ENCODE results near the gene DTNB.
"Not testable (repeated sequence)": the region's sequence is repeated elsewhere in the genome, so short reads cannot be mapped to it uniquely, and the experiment has no call there.

Gene DTNB

DNA sequence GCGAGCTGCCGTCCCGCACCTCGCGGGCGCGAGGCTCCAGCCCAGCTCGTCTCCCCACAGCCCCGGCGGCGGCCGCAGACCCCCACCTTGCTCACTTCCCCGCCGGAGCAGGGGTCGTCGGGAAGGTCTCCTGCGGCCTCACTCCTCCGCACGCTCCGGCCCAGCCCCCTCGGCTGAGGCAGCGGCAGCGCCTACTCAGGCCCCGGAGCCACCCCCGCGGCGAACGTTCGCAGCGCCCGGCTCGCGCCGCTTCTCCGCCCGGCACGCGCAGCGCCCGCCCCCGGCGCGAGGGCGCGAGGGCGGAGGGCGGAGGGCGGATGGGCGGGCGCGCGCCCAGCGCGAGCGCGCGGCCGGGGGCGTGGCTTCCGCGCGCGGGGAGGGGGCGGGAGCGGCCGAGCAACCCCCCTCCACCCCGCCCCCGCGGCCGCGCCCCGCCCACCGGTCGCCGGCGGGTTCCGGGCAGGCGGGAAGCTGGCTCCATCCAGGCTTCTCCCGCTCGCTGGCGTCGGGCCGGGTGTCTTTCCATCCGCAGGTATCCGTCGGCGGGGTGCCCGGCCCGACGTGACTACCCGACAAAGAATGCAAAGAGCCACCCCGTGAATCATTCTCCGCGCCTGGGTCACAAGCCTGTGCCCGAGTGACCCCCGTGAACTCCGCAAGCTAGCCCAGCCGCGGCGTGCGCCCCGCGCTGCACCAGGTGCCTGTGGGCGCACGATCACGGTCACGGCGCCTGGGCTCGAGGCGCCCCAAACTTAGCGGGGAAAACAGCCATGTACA lies at the start of gene DTNB:
TSS of gene DTNB (minus strand) at position 278 of the 777 bp plus-strand sequence. CDS start 20,917 bp downstream, outside the sequence.
- DNase-seq: peak; percentile 72

DNA sequence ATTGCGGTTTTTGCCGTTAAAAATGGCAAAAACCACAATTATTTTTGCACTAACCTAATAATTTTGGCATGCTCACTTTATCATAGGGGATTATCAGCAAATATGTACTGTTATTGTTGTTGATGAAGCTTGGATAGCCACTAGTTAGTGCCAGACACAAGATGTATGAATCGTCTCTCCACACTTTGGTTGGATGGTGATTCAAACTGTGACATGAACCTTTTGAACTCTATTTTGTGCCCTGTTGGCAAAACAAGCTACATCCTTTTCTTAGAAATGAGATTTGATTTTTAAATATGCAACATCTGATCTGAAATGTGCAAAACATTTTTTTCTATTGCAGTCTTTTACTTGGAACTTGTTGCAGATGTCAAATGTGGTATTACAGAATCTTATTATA lies 48.8 kb upstream of the DTNB start:
- no peak for DNase-seq

DNA sequence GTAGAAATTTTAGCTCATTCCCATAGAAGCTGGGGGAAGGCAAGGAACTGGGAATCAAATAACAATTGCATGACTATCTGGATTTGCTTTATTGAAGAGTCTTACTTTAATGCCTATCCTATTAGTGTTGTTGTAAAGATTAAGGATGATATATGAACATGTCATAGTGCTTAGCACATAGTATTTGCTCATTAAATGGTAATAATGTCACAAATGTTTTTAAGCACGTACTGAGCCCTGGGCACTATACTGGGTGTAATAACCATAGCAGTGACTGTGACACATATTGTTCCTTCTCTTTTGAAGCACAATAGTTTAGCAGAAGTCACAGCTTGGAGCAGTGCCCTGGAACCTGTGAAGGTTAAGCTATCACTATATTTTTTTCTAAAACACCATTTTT lies 47.2 kb upstream of the DTNB start:
- DNase-seq: no peak

DNA sequence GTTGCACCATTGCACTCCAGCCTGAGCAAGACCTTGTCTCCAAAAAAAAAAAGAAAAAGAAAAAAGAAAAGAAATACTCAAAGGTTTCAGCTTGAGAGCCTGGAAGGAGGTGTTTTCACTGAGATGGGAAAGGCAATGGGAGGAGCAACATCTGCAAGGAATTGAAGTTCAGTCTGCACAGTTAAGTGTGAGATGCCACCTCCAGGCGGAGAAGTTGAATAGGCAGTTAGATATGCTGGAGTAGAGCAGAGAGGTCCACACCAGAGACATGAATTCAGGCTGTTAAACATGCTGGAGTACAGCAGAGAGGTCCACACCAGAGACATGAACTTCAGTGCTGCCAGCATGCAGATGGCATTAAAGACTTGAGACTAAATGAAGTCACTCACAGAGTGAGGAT lies 41.4 kb upstream of the DTNB start:
- DNase-seq: peak; percentile 26

DNA sequence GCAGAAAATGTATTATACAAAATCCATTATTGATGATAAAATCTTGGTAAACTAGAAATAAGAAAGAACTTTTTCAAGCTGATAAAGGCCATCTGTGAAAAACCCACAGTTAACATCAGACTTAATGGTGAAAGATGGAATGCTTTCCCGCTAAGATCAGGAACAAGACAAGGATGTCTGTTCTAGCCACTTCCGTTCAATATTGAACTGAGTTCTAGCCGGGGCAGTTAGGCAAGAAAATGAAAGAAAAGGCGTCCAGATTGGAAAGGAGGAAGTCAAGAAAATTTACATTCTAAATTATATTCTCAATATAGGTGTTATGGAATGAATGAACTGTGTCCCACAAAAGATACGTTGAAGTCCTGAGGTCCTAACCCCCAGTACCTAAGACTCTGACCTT lies 39.1 kb upstream of the DTNB start:
- DNase-seq: no peak

DNA sequence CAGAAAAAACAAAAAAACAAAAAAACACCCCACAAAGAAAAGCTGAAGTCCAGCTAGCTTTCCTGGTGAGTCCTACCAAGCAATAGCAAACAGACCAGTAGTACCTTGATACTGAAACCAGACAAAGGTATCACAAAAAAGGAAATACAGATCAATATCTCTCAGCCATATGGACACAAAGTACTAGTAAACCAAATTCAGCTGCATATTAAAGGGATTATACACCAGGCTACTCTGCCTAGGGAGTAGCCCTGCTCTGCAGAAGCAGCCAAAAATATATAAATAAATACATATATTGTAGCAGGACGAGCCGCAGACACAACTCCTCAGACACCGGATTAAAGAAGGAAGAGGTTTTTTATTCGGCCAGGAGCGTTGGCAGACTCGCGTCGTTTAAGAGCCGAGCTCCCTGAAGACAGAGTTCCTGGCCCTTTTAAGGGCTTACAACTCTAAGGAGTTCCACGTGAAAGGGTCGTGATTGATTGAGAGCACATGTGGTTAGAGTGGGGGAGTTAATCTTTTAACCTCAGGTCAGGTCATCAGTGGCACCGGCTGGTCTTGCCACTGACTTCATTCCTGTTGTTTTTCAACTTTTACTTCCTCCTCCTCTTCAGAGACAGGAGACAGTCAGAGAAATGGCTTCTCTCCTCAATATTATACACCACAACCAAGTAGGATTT lies 38.4 kb upstream of the DTNB start:
- DNase-seq: no peak

DNA sequence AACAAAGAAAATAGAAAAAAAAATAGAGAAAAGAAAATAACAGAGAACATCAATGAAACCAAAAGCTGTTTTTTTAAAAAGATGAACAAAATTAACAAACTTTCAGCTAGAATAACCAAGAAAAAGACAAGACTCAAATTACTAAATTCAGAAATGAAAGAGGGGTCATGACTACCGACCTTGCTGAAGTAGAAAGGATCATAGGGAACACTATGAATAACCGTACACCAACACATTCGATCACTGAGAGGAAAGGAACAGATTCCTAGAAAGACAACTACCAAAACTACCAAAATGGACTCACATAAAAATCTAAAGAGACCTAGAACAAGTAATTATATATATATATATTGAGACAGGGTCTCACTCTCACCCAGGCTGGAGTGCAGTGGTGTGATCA lies 37.4 kb upstream of the DTNB start:
- no peak for DNase-seq

DNA sequence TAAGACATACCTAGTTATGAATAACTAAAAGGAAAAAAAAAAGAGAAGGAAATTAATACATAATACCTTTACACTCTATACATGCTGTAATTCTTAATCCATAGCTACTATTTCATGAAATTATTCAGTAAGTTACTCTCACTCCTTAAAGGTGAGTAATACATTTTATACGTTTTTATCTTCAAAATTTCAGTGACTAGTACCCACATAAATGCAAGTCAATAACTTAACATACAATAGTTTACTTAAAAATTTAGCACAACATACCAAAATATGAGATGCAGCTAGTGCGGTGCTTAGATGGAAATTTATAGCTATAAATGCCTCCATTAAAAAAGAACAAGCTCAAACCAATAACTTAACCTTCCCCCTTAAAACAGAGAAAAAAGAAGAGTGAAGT lies 36.0 kb upstream of the DTNB start:
- DNase-seq: no peak

DNA sequence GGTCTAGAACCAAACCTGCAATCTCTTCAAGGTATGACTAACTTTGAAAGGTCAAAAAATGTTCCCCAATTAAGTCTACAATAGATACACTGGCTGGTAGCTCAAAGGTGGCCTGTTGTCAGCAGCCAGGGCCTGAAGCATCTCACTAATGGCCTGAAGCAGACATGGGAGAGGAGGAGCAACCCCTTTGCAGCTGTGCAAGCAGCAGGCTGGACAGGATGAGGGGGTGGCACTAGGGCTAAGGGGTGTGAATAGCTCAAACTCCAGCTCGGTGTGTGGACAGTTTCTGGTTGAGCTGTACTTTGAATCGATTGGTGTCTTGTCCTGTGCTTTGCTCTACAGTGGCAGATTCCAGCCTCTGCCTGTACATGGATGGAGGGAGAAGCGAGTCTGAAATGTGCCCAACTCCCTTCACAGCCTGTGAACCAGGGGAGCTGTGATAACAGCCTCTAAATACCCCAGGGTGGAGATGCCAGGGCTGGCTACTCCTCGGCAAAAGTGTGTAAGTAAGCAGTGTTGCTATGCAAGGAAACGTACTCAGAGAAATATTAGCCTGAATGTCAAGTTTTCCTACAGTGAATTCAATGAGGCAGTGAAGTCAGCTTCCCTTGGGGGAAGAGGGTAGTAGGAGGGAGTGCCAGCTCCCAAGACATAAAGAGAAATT lies 34.7 kb upstream of the DTNB start:
- DNase-seq: no peak

DNA sequence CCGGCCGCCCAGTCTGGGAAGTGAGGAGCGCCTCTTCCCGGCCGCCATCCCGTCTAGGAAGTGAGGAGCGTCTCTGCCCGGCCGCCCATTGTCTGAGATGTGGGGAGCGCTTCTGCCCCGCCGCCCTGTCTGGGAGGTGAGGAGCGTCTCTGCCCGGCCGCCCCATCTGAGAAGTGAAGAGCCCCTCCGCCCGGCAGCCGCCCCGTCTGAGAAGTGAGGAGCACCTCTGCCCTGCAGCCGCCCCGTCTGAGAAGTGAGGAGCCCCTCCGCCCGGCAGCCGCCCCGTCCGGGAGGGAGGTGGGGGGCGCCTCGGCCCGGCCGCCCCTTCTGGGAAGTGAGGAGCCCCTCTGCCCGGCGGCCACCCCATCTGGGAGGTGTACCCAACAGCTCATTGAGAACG lies 32.2 kb upstream of the DTNB start:
- DNase-seq: not testable (repeated sequence)

DNA sequence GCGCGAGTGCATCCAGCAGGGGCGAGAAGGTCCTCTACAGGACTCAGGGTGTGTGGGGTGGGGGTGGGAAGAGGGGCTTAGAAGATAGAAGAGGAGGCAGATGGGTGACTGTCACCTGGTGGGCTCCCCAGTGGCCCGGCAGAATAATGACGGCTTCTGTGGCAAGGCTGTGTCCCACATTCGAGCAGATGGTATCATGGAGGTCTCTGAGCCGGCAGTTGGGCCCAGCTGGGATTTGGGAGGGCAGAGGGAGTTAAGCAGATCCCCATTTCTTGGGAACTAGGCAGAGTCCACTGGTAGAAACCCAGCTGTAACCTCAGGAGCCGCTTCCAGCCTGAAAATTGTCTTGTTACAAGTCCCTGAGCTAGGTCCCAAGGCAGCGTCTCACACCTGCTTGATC lies 28.4 kb upstream of the DTNB start:
- DNase-seq: peak; percentile 68

DNA sequence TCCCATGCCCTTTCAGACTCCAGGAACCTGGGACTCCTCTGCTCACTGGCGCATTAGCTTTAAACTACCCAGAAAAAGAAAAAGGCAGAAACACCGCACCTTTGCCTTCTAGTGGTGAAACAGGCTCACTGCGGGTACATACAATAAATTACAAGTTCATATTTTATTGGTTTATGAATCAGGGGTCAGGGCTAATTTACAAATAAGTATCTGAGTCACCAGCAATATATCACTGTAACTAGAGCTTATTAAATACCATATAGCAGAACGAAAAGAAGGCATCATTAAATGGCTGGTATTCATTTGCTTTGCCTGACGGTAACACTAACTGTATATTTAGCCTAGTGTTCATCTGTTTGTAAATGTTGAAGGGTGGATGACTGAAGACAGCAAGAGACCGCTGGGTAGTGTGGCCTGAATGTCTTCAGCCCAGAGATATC lies 26.9 kb upstream of the DTNB start:
- DNase-seq: peak; percentile 62

DNA sequence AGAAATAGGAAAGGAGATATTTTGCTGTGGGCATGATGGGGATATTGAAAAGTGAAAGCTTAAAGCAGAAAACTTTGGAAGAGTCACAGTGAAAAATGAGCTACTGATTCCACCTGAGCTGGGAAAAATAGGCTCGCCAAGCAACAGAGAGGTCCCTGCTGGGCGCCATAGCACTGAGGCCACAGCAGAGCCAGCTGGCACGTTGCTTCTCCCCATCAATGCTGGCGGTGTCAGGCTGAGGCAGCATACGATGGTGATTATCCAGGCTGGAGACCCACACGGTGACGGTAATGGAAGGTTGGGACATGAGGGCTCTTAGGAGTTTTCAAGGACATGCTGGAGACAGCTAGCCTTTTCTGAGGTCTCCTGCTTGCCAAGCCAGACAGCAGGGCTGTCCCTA lies 25.8 kb upstream of the DTNB start:
- DNase-seq: no peak

DNA sequence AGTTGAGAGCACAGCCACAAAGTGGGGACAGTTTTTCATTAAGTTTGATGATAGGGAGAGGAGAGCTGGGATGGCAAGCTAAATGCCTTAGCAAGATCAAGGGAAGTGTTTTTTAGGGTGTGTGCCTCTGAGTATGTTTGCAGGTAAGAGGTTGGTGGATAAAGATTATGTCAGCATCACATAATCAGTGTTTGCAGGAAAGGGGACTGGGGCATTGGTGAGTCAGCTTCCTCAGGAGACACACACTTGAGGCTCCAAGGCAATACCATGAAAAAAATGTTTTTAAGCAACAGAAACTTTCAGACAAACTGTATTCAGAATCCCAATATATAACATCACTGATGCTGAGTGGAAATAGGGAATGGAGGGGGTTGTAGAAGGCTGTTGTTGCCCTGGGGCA lies 25.4 kb upstream of the DTNB start:
- DNase-seq: no peak

DNA sequence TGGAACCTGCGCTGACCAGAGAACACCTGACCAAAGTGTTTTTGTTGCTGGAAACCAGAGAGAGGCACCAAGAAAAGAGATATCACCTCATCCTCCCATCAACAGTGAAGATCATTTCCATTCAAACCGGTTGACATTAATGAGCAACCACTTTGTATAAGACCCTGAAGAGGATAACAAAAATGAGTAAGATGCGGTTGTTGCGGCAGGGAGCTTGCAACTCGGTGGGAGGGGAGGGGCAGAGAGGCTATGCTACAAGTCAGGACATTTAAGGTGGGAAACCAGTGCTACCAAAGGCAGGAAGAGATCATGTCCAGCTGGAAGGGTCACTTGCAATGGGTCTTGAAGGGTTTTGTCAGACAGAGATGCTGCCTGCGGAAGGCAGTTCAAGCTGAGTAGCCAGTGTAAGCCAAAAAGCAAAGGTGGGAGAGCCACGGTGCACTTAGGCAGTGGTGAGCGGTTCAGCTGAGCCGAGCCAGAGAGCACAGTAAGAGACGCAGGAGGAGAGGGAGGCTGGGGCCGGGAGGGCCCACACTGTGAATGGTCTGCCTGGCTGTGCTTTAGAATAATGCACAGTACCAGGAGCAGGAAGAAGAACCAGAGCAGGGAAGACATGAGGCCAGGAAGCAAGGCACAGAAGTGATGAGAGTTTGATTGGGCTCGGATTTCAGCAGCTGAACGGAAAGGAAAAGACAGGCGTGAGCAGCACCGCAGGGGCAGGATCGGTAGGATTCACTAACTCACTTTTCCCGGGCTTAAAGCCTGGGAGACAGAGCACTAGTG lies 24.4 kb upstream of the DTNB start:
- DNase-seq: peak; percentile 54

DNA sequence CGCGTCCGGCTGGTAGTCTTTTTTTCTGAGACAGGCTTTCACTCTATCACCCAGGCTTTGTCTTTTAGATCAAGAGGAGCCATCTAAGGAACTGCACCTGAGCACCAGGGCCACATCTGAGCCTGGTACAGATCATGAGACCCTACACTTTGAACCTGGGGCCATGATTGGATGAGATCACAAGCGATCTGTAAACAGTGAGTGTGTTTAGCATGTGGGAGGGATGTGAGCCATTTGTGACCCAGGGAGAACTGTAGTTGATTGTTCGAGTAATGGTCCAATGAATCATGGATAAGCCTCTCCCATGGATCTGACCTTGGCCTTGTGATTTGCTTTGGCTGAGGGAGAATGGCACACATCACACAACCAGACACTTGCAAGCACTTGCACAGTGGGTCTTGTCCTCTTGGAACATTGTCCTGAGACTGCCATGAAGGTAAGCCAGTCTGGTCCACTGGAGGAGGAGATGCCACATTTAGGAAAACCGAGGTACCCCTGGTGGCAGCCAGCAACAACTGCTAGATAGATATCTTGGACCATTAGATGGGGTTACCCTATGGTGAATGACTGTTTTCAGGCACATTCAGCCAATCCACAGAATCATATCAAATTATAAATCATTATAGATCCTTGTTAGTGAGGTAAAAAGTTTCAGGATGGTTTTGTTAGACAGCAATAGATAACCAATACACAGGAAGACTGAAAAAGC lies 19.5 kb upstream of the DTNB start:
- no peak for DNase-seq

DNA sequence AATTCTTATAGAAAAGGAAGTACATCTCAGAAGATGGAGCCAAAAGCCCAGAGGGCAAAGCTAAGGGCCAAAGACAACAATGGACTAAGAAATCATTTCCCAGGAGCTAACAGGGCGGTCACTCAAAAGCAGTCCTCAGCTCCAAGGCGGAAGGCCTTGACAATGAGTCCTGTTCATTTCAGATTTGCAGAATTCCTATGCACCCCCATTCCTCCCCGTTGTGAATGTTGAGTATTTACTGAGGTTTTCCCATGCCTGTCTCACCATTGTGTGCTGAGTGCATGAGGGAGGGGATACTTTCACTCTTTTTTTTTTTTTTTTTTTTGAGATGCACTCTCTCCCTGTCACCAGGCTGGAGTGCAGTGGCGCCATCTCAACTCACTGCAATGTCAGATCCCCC lies 18.8 kb upstream of the DTNB start:
- DNase-seq: no peak

DNA sequence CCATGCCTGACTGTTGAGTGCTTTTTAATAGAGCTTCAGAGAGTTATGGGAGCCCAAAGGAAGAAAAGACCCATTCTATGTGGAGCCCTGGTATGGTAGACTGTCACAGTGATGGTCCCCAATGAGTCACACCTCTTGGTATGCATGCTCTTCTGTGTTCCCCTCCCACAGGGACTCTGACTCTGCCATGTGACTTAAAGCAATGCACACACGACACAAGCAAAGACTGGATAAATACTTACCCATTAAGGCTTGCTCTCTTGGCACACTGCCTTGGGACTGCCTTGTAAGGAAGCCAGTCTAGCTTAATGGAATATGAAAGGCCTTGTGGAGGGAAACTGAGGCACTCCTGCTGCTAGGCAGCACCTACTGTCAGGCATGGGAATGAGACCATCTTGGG lies 16.7 kb upstream of the DTNB start:
- peak; percentile 33 for DNase-seq

DNA sequence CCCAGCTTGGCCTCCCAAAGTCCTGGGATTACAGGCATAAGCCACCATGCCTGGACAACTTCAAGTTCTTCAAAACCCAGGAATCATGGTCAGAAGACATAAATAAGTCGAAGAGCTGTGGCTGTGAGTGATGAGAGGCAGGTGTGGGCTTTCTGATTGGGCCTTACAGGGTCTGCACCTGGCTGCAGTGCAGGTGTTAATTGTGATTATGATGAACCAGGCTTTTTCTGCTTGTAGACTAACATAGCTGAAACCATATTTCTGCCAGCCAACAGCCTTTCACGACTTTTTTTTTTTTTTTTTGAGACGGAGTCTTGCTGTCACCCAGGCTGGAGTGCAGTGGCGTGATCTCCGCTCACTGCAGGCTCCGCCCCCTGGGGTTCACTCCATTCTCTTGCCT lies 14.9 kb upstream of the DTNB start:
- DNase-seq: no peak

DNA sequence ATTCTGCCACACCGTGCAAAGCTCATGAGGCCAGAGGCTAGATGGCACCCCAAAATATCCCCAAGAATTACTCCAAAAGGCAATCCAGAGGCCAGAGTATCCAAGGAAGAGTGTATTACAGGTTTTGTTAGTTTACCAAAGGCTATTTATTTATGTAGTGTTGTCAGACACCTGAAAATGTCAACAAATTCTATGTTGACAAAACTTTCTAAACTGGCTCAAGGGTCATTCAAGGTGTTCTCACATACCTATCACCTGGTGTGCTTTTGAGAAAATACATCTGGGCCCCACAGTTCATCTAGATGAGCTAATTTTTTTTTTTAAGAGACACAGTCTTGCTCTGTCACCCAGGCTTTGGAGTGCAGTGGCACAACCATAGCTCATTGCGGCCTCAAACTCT lies 12.4 kb upstream of the DTNB start:
- no peak for DNase-seq

DNA sequence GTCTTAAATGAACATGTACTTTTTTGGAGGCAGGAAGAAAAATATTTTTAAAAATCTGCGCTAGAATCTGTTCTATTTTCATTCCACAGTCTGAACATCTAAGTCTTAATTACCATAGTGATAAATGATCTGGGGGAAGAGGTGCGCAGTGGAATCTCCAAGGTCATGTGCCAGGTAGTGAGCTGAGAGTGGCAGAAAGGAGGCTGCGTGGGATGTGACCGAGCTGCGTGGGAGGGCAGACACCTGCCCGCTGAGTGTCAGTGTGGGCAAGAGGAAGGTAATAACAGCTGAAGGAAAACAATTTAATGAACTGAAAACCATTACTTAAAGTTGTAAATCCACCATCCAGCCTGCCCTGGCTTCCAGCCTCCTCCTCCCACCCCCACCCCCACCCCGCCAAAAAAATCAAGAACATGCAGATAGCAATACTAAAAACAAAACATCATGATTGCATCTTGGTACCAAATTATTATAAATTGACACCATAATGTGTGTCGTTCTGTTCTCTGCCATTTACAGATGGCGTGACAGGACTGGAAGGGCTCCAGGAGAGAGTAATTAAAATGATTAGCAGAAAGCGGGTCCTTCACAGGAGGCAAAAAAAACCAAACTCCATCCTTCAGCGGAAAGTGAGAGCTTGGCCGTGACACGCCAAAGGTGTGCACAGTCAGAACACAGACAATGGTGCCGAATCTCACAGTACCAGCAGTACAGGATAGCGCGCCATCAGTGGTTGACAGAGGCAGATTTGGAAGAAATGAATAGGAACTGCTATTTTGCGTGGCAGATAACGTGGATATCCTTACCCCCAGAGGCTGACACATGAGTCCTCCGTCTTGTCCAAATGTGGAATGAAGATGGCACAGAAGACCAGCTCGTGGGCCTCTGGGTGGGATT lies 11.4 kb upstream of the DTNB start:
- DNase-seq: peak; percentile 80

DNA sequence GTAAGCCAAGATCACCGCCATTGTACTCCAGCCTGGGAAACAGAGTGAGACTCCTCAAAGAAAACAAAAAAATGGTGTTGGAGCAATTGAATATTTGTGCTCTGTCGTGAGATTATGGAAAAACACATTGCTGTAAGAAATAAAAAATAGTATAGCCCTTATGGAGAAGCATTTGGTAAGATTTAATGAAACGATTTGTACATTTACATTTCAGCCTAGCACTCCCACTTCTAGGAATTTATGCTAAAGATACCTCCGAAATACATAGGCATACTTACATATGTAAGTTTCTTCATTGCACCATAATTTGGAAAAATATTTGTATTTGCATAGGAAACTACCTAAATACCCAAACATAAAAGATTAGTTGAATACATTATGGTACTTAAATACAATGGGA lies 8.7 kb upstream of the DTNB start:
- DNase-seq: no peak

Measured in NCI-H2171 treated with DMSO at 0.1 percent for 48 hours (cell line).